HG03460 (cell line): ENCODE data around the gene IKBKE.

Source experiments
- ATAC-seq: cut with Tn5 transposase; IDR thresholded peaks from one replicate; pipeline ENCODE4 v1.9.1; 2021; ENCODE audit not compliant: unreplicated experiment

Gene IKBKE

DNA sequence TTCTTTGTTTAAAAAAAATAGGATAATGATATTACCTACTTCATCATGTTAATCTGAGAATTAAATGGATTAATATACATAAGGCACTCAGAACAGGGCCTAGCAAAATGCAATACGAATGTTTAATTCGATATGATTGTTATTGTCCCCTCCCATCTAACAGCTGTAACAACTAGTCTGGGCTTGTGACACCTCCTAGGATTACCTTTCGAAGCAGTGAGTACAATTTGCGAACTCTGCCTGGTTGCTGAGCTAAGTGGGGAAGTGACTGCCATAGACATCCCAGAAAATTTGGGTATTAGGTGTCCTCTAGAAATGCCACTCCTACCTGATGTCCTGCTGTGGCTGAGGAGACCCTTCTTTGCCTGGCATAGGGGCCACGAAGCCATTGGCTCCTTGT lies 40.1 kb downstream of the IKBKE start:
- no peak for ATAC-seq

DNA sequence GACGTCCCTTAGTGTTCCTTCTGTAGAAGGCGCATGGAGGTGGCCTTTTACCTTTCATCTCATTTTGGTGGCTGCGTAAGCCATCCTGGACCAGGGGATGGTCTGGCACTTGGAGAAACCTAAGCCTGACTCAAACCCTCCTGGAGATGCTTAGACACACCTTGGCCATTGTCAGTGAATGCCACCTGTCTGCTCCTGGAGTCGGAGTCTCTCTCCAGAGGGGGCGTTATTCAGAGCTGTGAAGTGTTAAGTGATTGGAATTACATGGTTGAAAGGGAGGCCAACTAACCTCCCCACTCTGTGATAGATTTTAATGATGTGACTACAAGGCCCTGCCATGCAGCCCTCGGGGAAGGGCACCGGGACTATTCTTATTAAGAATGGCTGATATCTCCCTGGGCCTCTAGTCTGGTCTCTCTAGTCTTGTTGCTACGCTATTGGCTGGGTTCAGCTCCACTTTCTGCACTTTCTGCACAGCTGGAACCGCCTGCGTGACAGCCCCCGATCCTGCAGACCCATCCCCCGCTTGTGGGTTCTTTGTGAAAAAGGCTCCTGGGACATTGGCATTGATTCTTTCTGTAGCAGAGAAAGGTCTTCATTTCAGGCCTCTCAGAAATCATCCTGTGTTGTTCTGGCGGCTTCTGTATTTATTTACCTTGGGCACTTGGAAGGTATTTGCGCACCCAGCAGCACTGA lies 41.2 kb downstream of the IKBKE start:
- no peak for ATAC-seq

DNA sequence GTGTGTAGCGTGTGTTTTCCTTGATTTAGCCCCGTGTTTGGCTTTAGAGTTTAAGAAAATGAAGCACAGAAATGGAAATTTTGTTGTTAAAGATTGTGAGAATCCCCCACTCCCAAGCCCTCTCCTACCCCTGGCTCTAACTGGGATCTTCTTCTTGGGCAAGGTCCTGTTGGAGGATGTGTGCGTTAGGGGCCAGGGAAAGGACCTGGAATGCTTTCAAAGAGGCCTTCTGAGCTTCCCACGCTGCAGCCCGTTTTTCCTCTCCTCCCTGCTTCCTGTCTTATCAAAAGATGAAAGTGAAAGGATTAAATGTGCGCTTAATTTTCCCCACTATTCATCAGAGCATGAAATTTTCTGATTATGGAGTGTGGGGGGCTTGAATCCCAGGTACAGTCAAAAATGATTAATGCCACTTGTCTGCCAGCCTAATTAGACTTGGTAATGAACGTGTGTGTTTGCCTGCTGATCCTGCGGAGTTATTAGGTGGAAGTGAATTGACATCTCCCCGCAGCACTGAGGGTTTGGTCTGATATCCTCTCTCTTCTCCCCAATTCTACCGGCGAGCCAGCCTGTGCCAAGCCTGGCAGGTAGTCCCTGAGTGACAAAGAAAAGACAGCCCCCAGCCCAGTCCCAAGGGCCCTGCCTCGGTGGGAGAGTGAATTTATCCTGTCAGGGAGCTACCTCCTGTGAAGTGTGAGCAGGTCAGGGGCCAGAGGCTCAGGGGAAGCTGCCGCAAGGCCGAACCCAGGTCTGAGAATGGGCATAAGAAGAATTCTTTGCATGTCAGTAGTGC lies 42.0 kb downstream of the IKBKE start:
- ATAC-seq = no peak

DNA sequence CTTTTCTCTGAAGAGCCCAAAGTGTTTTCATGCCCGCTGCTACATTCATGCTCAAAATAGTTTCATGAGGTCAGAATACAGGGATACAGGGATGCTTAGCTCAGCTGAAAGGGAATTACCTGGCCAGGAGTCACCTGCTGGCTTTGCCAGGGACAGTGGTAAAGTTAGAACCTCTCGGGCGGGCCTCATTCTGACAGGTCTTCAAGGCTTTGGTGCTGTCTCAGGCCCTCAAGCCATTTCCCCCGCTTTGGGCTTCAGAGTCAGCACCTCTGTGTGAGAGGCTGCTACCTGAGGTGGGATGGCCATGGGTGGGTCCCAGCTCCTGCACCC lies 42.5 kb downstream of the IKBKE start:
- ATAC-seq = no peak

DNA sequence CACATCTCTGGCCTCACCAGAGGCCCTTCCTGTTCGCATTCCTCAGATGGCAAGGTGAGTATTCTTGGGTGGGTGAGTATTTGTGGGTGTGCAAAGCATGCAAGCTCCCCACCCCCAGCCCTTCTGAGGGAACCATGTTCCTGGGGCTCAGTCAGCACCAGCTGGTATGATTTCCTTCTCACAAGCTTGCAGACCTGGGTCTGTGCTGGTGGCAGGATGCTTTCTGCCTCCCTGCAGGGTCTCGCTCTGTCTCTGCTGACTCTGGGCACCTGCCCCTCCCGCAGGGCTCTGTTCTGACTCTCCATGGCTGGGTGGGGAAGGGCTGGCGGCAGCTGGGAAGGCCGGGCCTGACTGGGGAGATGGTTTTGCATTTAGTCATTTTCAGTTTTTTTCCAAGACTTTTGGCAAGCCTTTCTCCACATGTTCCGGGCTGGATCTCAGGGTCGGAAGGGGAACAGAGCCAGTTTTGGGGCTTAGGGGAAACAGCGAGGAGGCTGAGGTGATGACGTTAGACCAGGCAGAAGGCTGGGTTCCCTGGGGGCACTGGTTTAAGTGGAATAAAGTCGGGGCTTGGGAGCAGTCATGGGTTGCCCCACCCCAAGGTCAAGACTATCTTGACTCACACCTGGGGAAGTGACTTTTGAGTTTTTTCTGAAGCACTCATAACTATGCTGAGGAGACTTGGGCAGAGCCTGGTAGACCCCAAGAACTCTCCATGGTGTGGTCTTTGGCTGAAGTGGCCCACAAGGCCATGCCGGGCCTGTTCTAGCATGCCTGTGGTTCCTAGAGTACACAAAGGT lies 43.2 kb downstream of the IKBKE start:
- ATAC-seq = no peak

DNA sequence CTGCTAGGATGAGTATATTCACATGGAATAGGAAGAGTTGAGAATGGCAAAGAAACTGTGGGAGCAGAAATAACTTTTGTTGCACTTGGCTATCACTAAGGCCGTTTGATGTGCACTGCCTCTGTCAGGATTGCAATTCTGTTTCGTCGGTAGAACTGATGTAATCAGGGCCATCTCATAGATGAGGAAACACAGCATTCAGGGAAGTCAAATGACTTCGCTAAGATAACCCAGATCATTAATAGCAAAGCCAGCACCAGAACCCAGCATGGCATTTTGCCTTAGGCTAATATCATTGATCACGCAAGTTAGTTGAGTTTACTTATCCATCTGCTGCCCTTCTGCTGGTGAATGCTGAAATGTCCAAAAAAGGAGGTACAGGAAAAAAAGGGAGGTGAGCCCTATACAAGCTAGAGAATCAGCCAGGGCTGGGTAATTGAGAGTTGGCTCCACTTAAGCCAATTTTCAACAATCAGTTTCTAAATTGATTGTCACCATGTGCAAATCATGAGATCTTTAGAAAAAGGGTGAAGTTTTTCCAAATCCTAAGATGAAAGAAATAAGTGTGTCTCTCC lies 44.6 kb downstream of the IKBKE start:
- ATAC-seq = no peak

DNA sequence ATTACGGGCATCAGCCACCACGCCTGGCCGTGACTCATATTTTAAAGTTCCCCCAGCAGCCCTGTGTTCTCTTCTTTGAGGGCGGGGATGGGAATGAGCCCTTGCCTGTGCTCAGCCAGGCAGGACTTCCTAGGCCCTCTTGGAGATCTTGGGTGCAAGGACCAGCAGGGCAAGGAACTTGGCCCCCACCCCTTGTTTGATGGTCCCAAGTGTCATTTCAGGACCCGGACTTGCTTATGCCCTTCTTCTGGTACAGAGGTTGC lies 46.4 kb downstream of the IKBKE start:
- no peak for ATAC-seq

DNA sequence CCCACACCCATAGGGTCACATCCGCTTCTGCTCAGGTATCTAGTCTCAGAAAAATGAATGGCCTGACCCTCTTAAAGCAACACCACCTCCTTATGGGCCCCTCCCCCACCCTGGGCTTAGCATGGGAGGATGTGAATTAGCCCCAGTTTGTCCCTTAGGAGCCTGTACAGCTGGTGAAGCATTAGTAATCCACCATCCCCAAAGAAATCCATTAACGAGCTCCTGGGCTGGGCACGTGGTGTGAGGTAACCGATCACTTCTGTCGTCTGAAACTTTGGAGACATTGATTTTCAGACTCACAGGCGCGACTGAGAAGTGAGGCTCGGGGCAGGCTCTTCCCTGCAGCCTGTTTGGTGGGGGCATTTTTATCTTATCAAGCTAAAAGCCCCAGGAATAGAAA lies 47.5 kb downstream of the IKBKE start:
- no peak for ATAC-seq

DNA sequence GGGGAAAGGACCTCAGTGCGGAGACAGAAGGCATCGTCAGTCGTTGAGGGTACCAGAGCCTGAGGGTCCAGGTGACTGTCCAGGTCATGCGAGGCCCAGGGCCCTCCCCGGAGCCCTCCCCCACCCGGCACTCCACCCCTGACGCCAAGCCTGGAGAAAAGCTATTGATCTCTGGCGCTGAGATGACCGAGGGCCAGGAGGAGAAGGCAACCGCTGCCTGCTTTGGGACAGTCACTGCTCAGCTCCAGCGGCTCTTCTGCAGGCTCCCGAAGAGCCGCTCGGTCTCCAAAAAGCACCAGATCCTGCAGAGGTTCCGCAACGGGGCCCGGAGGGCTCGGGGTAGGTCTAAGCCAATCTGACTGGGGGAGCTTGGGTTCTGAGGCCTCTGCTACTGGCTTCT lies 47.9 kb downstream of the IKBKE start:
- ATAC-seq = no peak

DNA sequence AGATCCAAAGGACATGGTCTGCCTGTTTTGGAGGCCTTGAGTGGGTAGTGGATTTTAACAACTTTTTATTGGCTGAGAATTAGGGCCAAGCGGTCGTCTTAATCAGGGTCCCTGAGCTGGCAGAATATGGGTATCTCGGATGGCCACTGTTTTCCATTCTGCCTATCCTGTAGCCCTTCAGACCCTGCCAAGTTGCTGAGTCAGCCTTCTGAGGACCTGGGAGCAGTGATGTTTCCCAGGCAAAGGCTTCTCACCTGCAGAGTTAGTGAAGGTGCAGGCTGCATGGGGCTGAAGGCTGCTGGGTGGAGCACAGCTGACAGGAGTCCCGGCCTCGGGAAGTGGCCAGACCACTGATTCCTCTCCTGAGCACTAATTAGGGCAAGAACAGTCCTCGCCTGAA lies 48.5 kb downstream of the IKBKE start:
- no peak for ATAC-seq

DNA sequence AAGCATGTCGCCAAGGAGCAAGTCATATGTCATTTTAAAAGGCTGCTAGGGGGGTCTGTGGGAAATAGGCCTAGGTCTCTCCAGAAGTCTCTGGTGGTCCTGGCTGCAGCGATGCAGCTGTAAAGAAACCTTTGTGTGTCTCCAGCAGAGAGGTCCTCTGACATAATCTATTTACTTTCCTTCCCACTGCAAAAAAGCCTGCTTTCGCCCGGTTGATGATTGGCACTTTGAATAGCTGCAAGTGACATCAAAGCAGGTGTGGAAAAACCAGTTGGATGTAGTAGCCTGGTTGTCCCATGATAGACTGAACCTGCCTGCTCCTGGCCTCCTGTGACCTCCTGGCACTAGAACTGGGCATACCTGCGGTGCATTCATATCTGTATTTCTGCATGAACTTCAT lies 50.9 kb downstream of the IKBKE start:
- no peak for ATAC-seq

DNA sequence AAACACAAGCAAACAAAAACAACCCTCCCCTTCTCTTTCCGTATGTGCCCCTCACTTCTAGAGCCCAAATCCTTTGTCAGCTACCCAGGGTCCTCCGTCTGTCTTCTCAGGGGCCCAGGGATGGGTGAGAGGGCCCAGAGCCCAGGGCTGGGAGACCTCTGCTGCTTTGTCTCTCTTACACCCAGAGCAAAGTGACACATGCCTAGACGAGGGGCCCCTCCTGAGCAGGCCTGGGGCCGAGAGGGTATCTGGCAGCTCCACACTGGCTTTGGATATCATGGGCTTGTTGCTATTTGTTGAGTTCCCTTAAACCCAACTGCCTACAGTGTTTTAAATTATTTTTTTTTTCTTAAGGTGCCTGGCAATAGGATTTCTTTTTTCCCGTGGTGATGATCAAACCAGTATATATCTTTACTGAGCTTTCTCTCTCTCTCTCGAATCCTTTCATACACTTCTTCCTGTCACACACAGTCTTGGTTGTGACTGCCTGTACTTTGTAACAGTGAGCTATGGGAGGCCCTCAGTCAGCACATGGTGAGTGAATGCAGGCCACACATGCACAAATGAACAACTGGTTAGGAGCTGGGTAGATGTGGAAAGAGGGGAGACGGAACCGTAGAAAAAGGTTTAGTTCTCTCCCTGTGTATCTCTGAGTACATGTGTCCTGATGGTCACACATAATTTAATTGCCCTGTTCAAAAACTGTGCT lies 51.6 kb downstream of the IKBKE start:
- no peak for ATAC-seq

DNA sequence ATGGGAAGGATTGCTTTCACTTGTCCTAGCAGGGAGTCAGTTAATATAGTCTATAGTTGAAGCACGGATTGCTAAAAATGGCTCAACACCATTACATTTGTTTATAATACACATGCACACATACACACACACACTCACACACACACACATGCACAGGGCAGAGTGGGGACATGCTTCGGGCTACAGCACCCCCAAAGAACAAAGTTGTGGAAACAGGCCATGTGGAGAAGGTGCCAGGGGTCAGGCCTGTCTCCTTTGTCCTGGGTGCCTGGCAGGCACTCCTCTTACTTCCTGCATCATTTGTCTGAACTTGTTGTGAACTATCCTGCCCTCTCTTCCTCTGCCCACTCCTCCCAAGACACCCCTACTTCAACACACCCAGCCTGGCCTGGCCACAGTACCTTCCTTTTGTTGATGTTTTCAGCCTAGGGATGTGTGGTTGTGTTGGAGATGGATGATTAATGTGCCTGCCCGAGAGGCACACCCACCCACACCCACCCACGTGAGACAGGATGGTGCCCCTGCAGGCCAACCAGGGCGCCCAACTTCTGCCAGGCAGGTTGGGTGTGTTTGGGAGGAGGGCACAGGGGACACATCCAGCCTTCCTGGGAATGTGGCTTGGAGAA lies 54.6 kb downstream of the IKBKE start:
- ATAC-seq = no peak

DNA sequence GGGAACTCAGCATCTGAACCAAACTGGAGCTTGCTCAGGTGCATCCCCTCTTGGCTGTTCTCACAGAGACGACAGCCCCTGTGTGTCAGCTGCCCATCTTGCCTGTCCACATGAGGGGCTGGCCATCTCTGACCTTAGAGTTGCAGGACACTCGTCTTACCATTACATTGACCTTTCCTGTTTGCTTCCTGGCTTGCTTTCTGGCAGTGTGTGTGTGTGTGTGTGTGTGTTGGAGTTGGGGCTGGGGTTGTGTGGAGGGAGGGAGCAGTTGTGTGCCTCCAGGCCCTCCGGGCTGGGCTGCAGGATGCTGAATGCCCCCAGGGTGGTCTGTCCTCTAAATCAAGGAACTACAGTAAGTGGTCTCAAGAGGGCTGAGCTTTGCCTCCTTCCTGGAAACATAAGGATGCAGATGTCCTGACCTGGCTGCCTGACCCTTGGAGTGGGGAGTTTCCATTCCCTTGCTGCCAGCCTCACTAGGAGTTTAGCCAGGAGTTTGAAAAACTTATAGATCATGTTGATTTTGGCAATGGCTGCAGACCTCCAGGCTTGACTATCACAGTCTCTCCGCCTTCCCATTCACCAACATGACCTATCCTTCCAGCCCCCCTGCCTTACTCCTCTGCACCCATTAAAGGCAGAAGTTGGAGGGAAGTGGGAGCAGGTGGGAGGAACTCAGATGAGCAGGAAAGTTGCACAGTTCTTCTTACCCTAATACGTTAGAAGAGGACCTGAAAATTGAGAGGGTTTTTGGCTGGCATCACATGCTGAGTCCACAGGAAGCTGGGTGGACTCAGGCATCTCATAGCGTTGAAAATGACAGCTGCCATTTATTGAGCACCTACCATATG lies 56.0 kb downstream of the IKBKE start:
- ATAC-seq = no peak

DNA sequence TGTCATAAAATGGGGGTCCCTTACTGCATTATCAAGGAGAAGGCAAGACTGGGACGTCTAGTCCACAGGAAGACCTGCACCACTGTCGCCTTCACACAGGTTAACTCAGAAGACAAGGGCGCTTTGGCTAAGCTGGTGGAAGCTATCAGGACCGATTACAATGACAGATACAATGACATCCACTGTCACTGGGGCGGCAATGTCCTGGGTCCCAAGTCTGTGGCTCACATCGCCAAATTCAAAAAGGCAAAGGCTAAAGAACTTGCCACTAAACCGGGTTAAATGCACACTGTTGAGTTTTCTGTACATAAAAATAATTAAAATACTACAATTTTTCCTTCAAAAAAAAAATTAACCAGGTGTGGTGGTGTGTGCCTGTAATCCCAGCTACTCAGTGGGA lies 59.1 kb downstream of the IKBKE start:
- no peak for ATAC-seq

DNA sequence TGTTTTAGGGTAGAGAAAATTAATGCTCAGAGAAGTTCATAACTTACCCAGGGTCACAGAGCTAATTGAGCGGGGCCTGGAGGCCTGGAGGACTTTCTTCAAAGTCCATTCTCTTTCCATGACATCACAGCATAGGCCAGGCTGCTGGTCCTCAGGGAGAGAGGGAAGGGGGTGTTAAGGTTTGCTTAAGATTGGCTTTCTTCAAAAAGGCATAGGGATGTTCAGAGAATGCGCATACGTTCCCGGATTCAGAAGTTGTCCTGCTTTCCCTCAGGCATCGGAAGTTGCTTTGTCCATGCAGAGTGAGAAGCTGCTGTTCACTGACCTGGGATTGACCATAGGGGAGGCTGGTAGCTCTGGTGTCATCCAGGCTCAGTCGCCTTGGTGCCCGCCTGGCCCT lies 62.1 kb downstream of the IKBKE start:
- ATAC-seq = no peak

DNA sequence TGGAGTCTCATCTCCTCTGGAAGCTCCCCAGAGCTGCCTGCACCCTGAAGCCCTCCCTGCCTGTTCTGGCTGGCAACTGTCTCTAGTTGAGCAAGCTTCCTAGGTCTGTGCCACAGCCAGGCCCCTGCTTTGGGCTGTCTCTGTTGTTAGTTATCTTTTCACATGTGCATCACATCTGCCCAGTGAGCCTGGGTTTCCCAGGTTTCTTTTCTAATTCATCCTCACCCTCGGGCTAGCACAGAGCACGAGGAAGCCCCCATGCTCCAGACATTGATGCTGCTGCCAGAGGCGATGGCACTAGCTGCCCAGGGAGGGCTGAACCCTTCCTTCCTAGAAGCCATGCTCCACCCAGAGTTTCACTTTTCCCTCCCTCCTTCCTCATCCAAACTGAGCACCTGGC lies 64.3 kb downstream of the IKBKE start:
- ATAC-seq = no peak

DNA sequence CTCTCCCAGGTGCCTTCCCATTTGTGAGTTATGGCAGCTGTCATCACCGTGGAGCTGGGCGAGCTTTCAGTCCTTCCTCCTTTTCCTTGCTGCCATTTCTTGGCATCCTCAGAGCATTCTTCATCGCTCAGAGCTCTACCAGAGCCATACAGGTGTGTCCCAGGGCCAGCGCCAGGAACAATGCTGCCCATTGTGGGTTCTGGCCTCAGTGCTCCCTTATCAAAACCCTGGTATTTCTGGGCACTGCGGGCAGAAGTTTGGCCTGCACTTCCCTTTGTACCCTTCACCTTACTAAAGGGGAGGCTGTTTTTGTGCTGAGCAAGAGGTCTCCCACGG lies 65.5 kb downstream of the IKBKE start:
- ATAC-seq = no peak

DNA sequence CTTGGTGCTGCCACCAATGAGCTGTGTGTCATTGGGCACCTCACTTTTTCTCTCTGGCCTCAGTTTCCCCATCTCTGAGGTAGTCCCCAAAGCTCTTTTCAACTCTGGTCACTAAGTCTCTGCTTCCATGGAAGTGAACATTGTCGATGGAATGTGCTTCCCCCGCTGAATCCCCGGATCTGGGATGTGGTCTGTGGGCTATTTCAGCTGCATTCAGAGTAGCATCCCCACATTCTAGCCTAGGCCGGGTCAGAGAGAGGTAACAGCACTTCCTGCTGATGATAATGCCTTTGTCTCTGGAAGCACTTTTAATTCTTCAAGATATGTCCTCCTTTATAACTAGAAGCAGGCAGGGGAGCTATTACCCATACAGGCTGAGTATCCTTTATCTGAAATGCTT lies 66.9 kb downstream of the IKBKE start:
- no peak for ATAC-seq

DNA sequence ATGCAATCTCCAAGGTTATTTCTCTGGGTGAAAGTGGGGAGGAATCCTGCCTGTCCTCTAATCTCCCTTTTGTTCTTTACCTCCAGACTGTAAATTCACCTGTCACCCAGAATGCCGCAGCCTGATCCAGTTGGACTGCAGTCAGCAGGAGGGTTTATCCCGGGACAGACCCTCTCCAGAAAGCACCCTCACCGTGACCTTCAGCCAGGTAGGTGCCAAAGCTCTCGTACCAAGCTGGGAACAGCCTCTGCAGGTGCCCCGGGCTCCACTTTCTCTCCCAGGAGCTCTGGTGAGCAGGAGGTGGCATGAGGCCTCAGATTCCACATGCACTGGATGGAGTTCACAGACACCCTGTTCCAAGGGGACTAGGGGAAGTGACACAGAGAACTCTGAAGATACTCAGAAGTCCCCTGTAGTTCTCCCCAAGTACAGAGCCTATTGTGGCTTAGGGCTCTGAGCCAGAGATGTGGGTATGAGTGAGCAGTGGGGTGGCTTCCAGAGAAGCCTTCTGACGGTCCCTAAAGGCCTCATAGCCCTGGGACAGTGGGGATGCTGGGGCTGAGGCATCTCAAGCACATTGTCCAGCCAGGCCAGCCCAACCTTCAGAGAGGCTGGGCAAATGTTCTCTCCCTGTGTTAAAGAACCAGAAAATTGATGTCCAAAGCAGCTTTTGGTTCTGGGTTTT lies 68.0 kb downstream of the IKBKE start:
- ATAC-seq = no peak
